Measurements from ENCODE around the gene ALDH1A1.

GRCh38 chr9:72915659-72916058 is 37.2 kb downstream of the ALDH1A1 start:
- no peak for TF ChIP-seq GATA2 (IDR thresholded peaks at IDR 0.05; ENCODE audit: low read depth, low read length)
- no peak for TF ChIP-seq GATA3 (IDR thresholded peaks at IDR 0.05; ENCODE audit: low read depth, low read length)

Data from SH-SY5Y (cell line).